Medulla oblongata (tissue), 1 donor: ENCODE data around the gene PARP12.
A peak's percentile ranks its signal among the peaks of the same experiment; 100 is the strongest.

Experiments
- DNase-seq: peaks from one replicate; pipeline ENCODE4 v3.0.0-alpha.2; 2015; ENCODE audit errors: extremely low spot score

PARP12 gene

GRCh38 chr7:140014123-140014522 is 48.6 kb downstream of the PARP12 start:
- DNase-seq = no peak

GRCh38 chr7:140013676-140014075 is 49.1 kb downstream of the PARP12 start:
- no peak for DNase-seq

- DNase-seq = no peak
Observed at GRCh38 chr7:140010194-140010895, 52.4 kb downstream of the PARP12 start.

GRCh38 chr7:140009735-140010134 is 53.0 kb downstream of the PARP12 start:
- no peak for DNase-seq

GRCh38 chr7:140008755-140009610 is 53.8 kb downstream of the PARP12 start:
- DNase-seq = no peak

GRCh38 chr7:140007051-140007690 is 55.6 kb downstream of the PARP12 start:
- DNase-seq = no peak

- no peak for DNase-seq
Observed at GRCh38 chr7:140006600-140006999, 56.2 kb downstream of the PARP12 start.

GRCh38 chr7:140005754-140006503 is 56.8 kb downstream of the PARP12 start:
- DNase-seq = no peak

GRCh38 chr7:140005341-140005740 is 57.4 kb downstream of the PARP12 start:
- DNase-seq = no peak

GRCh38 chr7:140004672-140005071 is 58.1 kb downstream of the PARP12 start:
- no peak for DNase-seq

GRCh38 chr7:140003913-140004382 is 58.8 kb downstream of the PARP12 start:
- peak; percentile 69 for DNase-seq

- DNase-seq = no peak
Observed at GRCh38 chr7:140000666-140001268, 62.0 kb downstream of the PARP12 start.

- DNase-seq = no peak
Observed at GRCh38 chr7:139999516-139999915, 63.2 kb downstream of the PARP12 start.

- no peak for DNase-seq
Observed at GRCh38 chr7:139998572-139998971, 64.2 kb downstream of the PARP12 start.

GRCh38 chr7:139995017-139995915 is 67.5 kb downstream of the PARP12 start:
- DNase-seq = peak; percentile 82

GRCh38 chr7:139994356-139994755 is 68.4 kb downstream of the PARP12 start:
- DNase-seq = peak; percentile 67

GRCh38 chr7:139993592-139993991 is 69.2 kb downstream of the PARP12 start:
- DNase-seq = no peak

- DNase-seq = no peak
Observed at GRCh38 chr7:139993169-139993568, 69.6 kb downstream of the PARP12 start.

GRCh38 chr7:139992353-139993044 is 70.3 kb downstream of the PARP12 start:
- DNase-seq = no peak

- DNase-seq = no peak
Observed at GRCh38 chr7:139991911-139992310, 70.8 kb downstream of the PARP12 start.
